Liver (tissue), 9 donors: ENCODE data around the gene LRRN1. TPM values are rescaled to one million over a fixed set of nuclear protein-coding genes. Genes with fewer than 3 reads are reported as not detected.

Source experiments
- DNase-seq: peaks from one replicate; pipeline ENCODE4 v3.0.0-alpha.2; 2017; ENCODE audit warnings: low spot score
- H3K27ac ChIP-seq, 2 donors: one replicate each; pipeline ENCODE4 v1.7.0; 2013; ENCODE audit warnings: inconsistent platforms in 2 of 2, low read length in 2 of 2, control low read depth in 1 of 2, low read depth in 1 of 2, mild to moderate bottlenecking in 1 of 2
- H3K27me3 ChIP-seq, 4 donors: one replicate each; pipeline versions ENCODE4 v1.6.1 to v1.7.0; 2013; ENCODE audit warnings: low read length in 3 of 4, inconsistent platforms in 1 of 4, mild to moderate bottlenecking in 1 of 4, moderate library complexity in 1 of 4; ENCODE audit not compliant: control insufficient read depth in 4 of 4, insufficient read depth in 4 of 4
- H3K36me3 ChIP-seq, 4 donors: one replicate each; pipeline versions ENCODE4 v1.6.1 to v1.7.0; 2013; ENCODE audit warnings: low read length in 3 of 4, mild to moderate bottlenecking in 3 of 4, low read depth in 1 of 4, moderate library complexity in 1 of 4; ENCODE audit not compliant: control insufficient read depth in 4 of 4, insufficient read depth in 3 of 4
- H3K4me1 ChIP-seq, 4 donors: one replicate each; pipeline versions ENCODE4 v1.6.1 to v1.7.0; 2013; ENCODE audit warnings: low read length in 3 of 4, mild to moderate bottlenecking in 3 of 4, moderate library complexity in 1 of 4; ENCODE audit not compliant: control insufficient read depth in 4 of 4, insufficient read depth in 4 of 4
- H3K4me3 ChIP-seq, 3 donors: one replicate each; pipeline versions ENCODE4 v1.6.1 to v1.7.0; 2013; ENCODE audit warnings: low read length in 3 of 3, control low read depth in 1 of 3, low read depth in 1 of 3, mild to moderate bottlenecking in 1 of 3
- H3K9ac ChIP-seq, 2 donors: one replicate each; pipeline ENCODE4 v1.7.0; 2013; ENCODE audit warnings: low read length in 2 of 2, mild to moderate bottlenecking in 2 of 2, moderate library complexity in 2 of 2, control low read depth in 1 of 2, low read depth in 1 of 2
- H3K9me3 ChIP-seq, 4 donors: one replicate each; pipeline versions ENCODE4 v1.6.1 to v1.7.0; 2013; ENCODE audit warnings: low read length in 3 of 4; ENCODE audit not compliant: control insufficient read depth in 4 of 4
- ATF3 ChIP-seq: IDR thresholded peaks from 2 replicates; pipeline ENCODE4 v1.6.1; 2016; ENCODE audit warnings: antibody characterized with exemption
- CTCF ChIP-seq: fragments of 150-350 bp; IDR thresholded peaks from 2 replicates; pipeline ENCODE4 v1.5.1; 2017; ENCODE audit warnings: improper control_type of control experiment, low read depth, low read length; ENCODE audit not compliant: missing input control
- EGR1 ChIP-seq, 2 donors: IDR thresholded peaks; 2 replicates each; pipeline ENCODE4 v1.6.1; 2016 to 2018; ENCODE audit warnings: antibody characterized with exemption in 2 of 2, low read depth in 2 of 2
- FOXA1 ChIP-seq: IDR thresholded peaks from 2 replicates; pipeline ENCODE4 v1.6.1; 2016; ENCODE audit warnings: antibody characterized with exemption
- FOXA2 ChIP-seq: IDR thresholded peaks from 2 replicates; pipeline ENCODE4 v1.6.1; 2016; ENCODE audit warnings: antibody characterized with exemption
- GABPA ChIP-seq, 2 donors: IDR thresholded peaks in 1 of 2; conservative IDR thresholded peaks in 1 of 2; 2 replicates each; pipeline ENCODE4 v1.6.1; 2016; ENCODE audit warnings: antibody characterized with exemption in 2 of 2, mild to moderate bottlenecking in 1 of 2, moderate library complexity in 1 of 2
- HNF4G ChIP-seq: IDR thresholded peaks from 2 replicates; pipeline ENCODE4 v1.6.1; 2016; ENCODE audit warnings: antibody characterized with exemption
- JUND ChIP-seq, 2 donors: IDR thresholded peaks; 2 replicates each; pipeline ENCODE4 v1.6.1; 2016; ENCODE audit warnings: antibody characterized with exemption in 2 of 2
- MAX ChIP-seq: IDR thresholded peaks from 2 replicates; pipeline ENCODE4 v1.6.1; 2016; ENCODE audit warnings: antibody characterized with exemption
- RAD21 ChIP-seq, 2 donors: IDR thresholded peaks; 2 replicates each; pipeline ENCODE4 v1.6.1; 2016; ENCODE audit warnings: antibody characterized with exemption in 2 of 2, mild to moderate bottlenecking in 2 of 2
- REST ChIP-seq: IDR thresholded peaks from 2 replicates; pipeline ENCODE4 v1.6.1; 2016; ENCODE audit warnings: antibody characterized with exemption, mild to moderate bottlenecking
- RXRA ChIP-seq, 2 donors: IDR thresholded peaks; 2 replicates each; pipeline ENCODE4 v1.6.1; 2017 to 2018; ENCODE audit warnings: antibody characterized with exemption in 2 of 2, mild to moderate bottlenecking in 1 of 2
- TAF1 ChIP-seq: conservative IDR thresholded peaks from 2 replicates; pipeline ENCODE4 v1.6.1; 2016; ENCODE audit warnings: antibody characterized with exemption, mild to moderate bottlenecking
- YY1 ChIP-seq: IDR thresholded peaks from 2 replicates; pipeline ENCODE4 v1.6.1; 2016; ENCODE audit warnings: antibody characterized with exemption, mild to moderate bottlenecking
- ZBTB33 ChIP-seq: IDR thresholded peaks from 2 replicates; pipeline ENCODE4 v1.6.1; 2016; ENCODE audit warnings: antibody characterized with exemption
- WGBS: extraction: QIAGEN DNeasy Blood & Tissue Kit; methylation state at CpG from one replicate; pipeline ENCODE4 v1.1.7; 2013; 5-methylcytosine and 5-hydroxymethylcytosine counted together
- polyA plus RNA-seq, 2 donors: library from polyadenylated mRNA; stranded (reverse) in 1 of 2; unstranded in 1 of 2; fragments of 200-250 nt in 1 of 2; fragments of >200 nt in 1 of 2; fragmentation: Nextera tagmentation in 1 of 2; extraction: Ambion mirVana in 1 of 2; gene quantifications; one replicate each; pipeline versions ENCODE4 v1.2.1 to v1.2.3, GENCODE V29; 2013 to 2015
- total RNA-seq, 2 donors: library from RNA; depleted of rRNA; stranded (reverse); fragments of >200 nt; gene quantifications; one replicate each; pipeline ENCODE4 v1.2.3, GENCODE V29; 2014
- donor health status: healthy.
- donor health status: healthy.
- donor health status: healthy.
- donor health status: healthy.
- donor health status: healthy.

Gene LRRN1
- total and polyA plus RNA-seq, 4 donors: 0.14 to 0.59 (median 0.27) TPM

- no peak for TF ChIP-seq ZBTB33
- TF ChIP-seq JUND (IDR thresholded peaks at IDR 0.05): no peak
- no peak for TF ChIP-seq CTCF
These were observed 2.8 kb downstream of the LRRN1 start (continued) for GRCh38 chr3:3802046-3802445.

- WGBS: 96% methylated on average over 2 of the region's 2 CpGs
- Histone ChIP-seq H3K36me3 (no peaks in the 10 kb centered on the region), H3K27ac (no peak overlapping the region), H3K27me3 (peaks cover 0 to 4% (median 1%) of the 10 kb centered on the region in 4 donors), H3K4me1 (peaks cover 7 to 18% (median 16%) of the 10 kb centered on the region in 4 donors), H3K4me3 (no peak overlapping the region), H3K9ac (no peak overlapping the region), H3K9me3 (no peaks in the 10 kb centered on the region)
- DNase-seq: no peak
- TF ChIP-seq ATF3 (no peak), RAD21 (IDR thresholded peaks at IDR 0.05) (no peak), ZBTB33 (no peak), FOXA2 (no peak), CTCF (no peak), JUND (IDR thresholded peaks at IDR 0.05) (no peak), RXRA (IDR thresholded peaks at IDR 0.05) (no peak), FOXA1 (no peak), REST (no peak), YY1 (no peak), GABPA (IDR thresholded peaks at IDR 0.05 in 1 of 2, conservative IDR thresholded peaks at IDR 0.05 in 1 of 2) (no peak), TAF1 (no peak), MAX (no peak), EGR1 (IDR thresholded peaks at IDR 0.05; ENCODE audit: low read depth in 2 of 2) (no peak), HNF4G (no peak)
These were observed 5.3 kb downstream of the LRRN1 start for GRCh38 chr3:3804560-3804959.
